ENCODE results near the gene MEF2A. TPM values are rescaled to one million over a fixed set of nuclear protein-coding genes. Genes with fewer than 3 reads are reported as not detected.
A peak's percentile ranks its signal among the peaks of the same experiment; 100 is the strongest.

Gene MEF2A
- total RNA-seq, 4 donors from 2014 or later: 71.9 to 126 (median 103) TPM

- TF ChIP-seq POLR2A (IDR thresholded peaks at IDR 0.05): no peak
- no peak for TF ChIP-seq CTCF (IDR thresholded peaks at IDR 0.05)
- 8 to 10% methylated on average over 7 of the region's 7 CpGs for WGBS, 2 donors
- H3K4me3 ChIP-seq (ENCODE audit: low read depth, poor library complexity, severe bottlenecking): no peak overlapping the region
- intact Hi-C loops (cut with DNase I; ENCODE audit: low total_unique reads): loop anchor here (10.0 kb wide), 1 partner anchor 419 kb away; no protein-coding TSS in a partner anchor
- no peak for DNase-seq (ENCODE audit: low spot score in 2 of 2)
Measured at GRCh38 chr15:99703603-99704443, 138.0 kb downstream of the MEF2A start.

GRCh38 chr15:99704444-99704838 lies 138.7 kb downstream of the MEF2A start:
- TF ChIP-seq CTCF (IDR thresholded peaks at IDR 0.05) (peak in 1 of 3 donors; percentile 77), POLR2A (IDR thresholded peaks at IDR 0.05) (no peak)
- WGBS, 2 donors: 26 to 29% methylated on average over 3 of the region's 3 CpGs
- H3K4me3 ChIP-seq (ENCODE audit: low read depth, poor library complexity, severe bottlenecking): no peak overlapping the region
- DNase-seq (ENCODE audit: low spot score in 2 of 2): peak in 1 of 2 donors; percentile 74
- intact Hi-C loops (cut with DNase I; ENCODE audit: low total_unique reads): loop anchor here (10.0 kb wide), 1 partner anchor 420 kb away; no protein-coding TSS in a partner anchor

GRCh38 chr15:99706557-99707303 lies 140.9 kb downstream of the MEF2A start:
- H3K4me3 ChIP-seq (ENCODE audit: low read depth, poor library complexity, severe bottlenecking): no peak overlapping the region
- no peak for DNase-seq (ENCODE audit: low spot score in 2 of 2)
- intact Hi-C loops (cut with DNase I; ENCODE audit: low total_unique reads): loop anchor here (10.0 kb wide), 1 partner anchor 422 kb away; no protein-coding TSS in a partner anchor
- WGBS, 2 donors: 67 to 72% methylated on average over 10 of the region's 10 CpGs
- no peak for TF ChIP-seq CTCF (IDR thresholded peaks at IDR 0.05)
- TF ChIP-seq POLR2A (IDR thresholded peaks at IDR 0.05): no peak

- H3K4me3 ChIP-seq (ENCODE audit: low read depth, poor library complexity, severe bottlenecking): no peak overlapping the region
- intact Hi-C loops (cut with DNase I; ENCODE audit: low total_unique reads): loop anchor here (10.0 kb wide), 1 partner anchor 423 kb away; no protein-coding TSS in a partner anchor
- 29 to 31% methylated on average over 11 of the region's 11 CpGs for WGBS, 2 donors
- DNase-seq (ENCODE audit: low spot score in 2 of 2): no peak
- TF ChIP-seq CTCF (IDR thresholded peaks at IDR 0.05) (no peak), POLR2A (IDR thresholded peaks at IDR 0.05) (no peak)
Measured at GRCh38 chr15:99707473-99708270, 141.9 kb downstream of the MEF2A start.

GRCh38 chr15:99708563-99708962 lies 142.8 kb downstream of the MEF2A start:
- no peak overlapping the region for H3K4me3 ChIP-seq (ENCODE audit: low read depth, poor library complexity, severe bottlenecking)
- peak; percentile 87 to 96 for DNase-seq (ENCODE audit: low spot score in 2 of 2)
- 15 to 24% methylated on average over 7 of the region's 7 CpGs for WGBS, 2 donors
- intact Hi-C loops (cut with DNase I; ENCODE audit: low total_unique reads): loop anchor here (10.0 kb wide), 1 partner anchor 424 kb away; no protein-coding TSS in a partner anchor
- TF ChIP-seq CTCF (IDR thresholded peaks at IDR 0.05): no peak
- TF ChIP-seq POLR2A (IDR thresholded peaks at IDR 0.05): no peak

Measured in lower leg skin (tissue), 4 donors.